Keratinocyte (primary cell): Measurements from ENCODE around the gene SFRP5. TPM values are rescaled to one million over a fixed set of nuclear protein-coding genes. Genes with fewer than 3 reads are reported as not detected.

Source experiments
- DNase-seq: peaks from one replicate; pipeline ENCODE4 v3.0.0-alpha.2; 2011; ENCODE audit warnings: low read depth, missing footprints, low spot score
- FAIRE-seq: peaks from 2 replicates; lab custom pipeline; 2011; peaks lifted over from hg19 to GRCh38; lab: Jason Lieb, UNC
- H2AFZ ChIP-seq: 2 replicates; pipeline ENCODE4 v1.6.0; 2012; ENCODE audit warnings: low read length, control low read depth, inconsistent platforms; ENCODE audit not compliant: control insufficient read depth
- H3K27ac ChIP-seq: 2 replicates; pipeline ENCODE4 v1.5.1; 2011; ENCODE audit warnings: low read length; ENCODE audit not compliant: control insufficient read depth, insufficient read depth
- H3K27me3 ChIP-seq: 3 replicates; pipeline ENCODE4 v1.6.0; 2011; ENCODE audit warnings: low read length; ENCODE audit not compliant: control insufficient read depth, insufficient read depth; ENCODE audit errors: extremely low read depth
- H3K36me3 ChIP-seq, 2 experiments: 2 replicates in 1 of 2; 3 replicates in 1 of 2; pipeline ENCODE4 v1.5.1; 2011; ENCODE audit warnings: low read length in 2 of 2, mild to moderate bottlenecking in 1 of 2; ENCODE audit not compliant: control insufficient read depth in 2 of 2, insufficient read depth in 2 of 2; ENCODE audit errors: extremely low read depth in 1 of 2
- H3K4me1 ChIP-seq: 3 replicates; pipeline ENCODE4 v1.5.1; 2011; ENCODE audit warnings: low read length; ENCODE audit not compliant: control insufficient read depth, insufficient read depth; ENCODE audit errors: extremely low read depth
- H3K4me2 ChIP-seq: 3 replicates; pipeline ENCODE4 v1.6.0; 2011; ENCODE audit warnings: low read depth, low read length; ENCODE audit not compliant: control insufficient read depth, insufficient read depth; ENCODE audit errors: extremely low read depth
- H3K4me3 ChIP-seq, 3 experiments: fragments of 200-600 bp in 1 of 3; sonication (generic) in 1 of 3; 2 replicates in 2 of 3; 3 replicates in 1 of 3; pipeline ENCODE4 v1.5.1; 2011 to 2016; ENCODE audit warnings: low read length in 3 of 3, mild to moderate bottlenecking in 3 of 3, control low read depth in 2 of 3, inconsistent platforms in 1 of 3, low read depth in 1 of 3, mixed read lengths in 1 of 3, mixed run types in 1 of 3, moderate library complexity in 1 of 3; ENCODE audit not compliant: control insufficient read depth in 2 of 3, insufficient read depth in 2 of 3; ENCODE audit errors: extremely low read depth in 1 of 3
- H3K79me2 ChIP-seq: 2 replicates; pipeline ENCODE4 v1.6.0; 2012; ENCODE audit warnings: low read length; ENCODE audit not compliant: control insufficient read depth, insufficient read depth
- H3K9ac ChIP-seq: 3 replicates; pipeline ENCODE4 v1.6.0; 2011; ENCODE audit warnings: low read length; ENCODE audit not compliant: control insufficient read depth, insufficient read depth; ENCODE audit errors: extremely low read depth
- H3K9me1 ChIP-seq: 3 replicates; pipeline ENCODE4 v1.6.0; 2011; ENCODE audit warnings: low read length; ENCODE audit not compliant: control insufficient read depth, insufficient read depth; ENCODE audit errors: extremely low read depth
- H3K9me3 ChIP-seq: 2 replicates; pipeline ENCODE4 v1.5.1; 2012; ENCODE audit warnings: low read depth, low read length; ENCODE audit not compliant: control insufficient read depth
- H4K20me1 ChIP-seq: 3 replicates; pipeline ENCODE4 v1.6.0; 2011; ENCODE audit warnings: low read length; ENCODE audit not compliant: control insufficient read depth, insufficient read depth; ENCODE audit errors: extremely low read depth
- CTCF ChIP-seq, 3 experiments: IDR thresholded peaks in 1 of 3; conservative IDR thresholded peaks in 1 of 3; optimal IDR thresholded peaks in 1 of 3; 2 replicates in 2 of 3; 3 replicates in 1 of 3; pipeline versions ENCODE3 to v1.5.1; 2011; ENCODE audit warnings: low read length in 3 of 3, mild to moderate bottlenecking in 3 of 3, moderate library complexity in 2 of 3, control low read depth in 1 of 3, inconsistent platforms in 1 of 3; ENCODE audit not compliant: insufficient read depth in 2 of 3; ENCODE audit errors: extremely low read depth in 1 of 3
- EZH2 ChIP-seq: IDR thresholded peaks from one replicate; pipeline ENCODE4 v1.6.1; 2012; ENCODE audit warnings: inconsistent platforms, mild to moderate bottlenecking, low read length, moderate library complexity
- dilution Hi-C: fragments of 300-500 bp; cut with MboI; formaldehyde crosslinking; loops from one replicate; pipeline ENCODE4 v1.7.0; 2020; ENCODE audit warnings: low sequenced_read_pairs; ENCODE audit not compliant: extremely low pct_ligation_motif_present
- polyA plus RNA-seq, 5 experiments: library from polyadenylated mRNA; depleted of rRNA in 3 of 5; stranded (reverse) in 3 of 5; stranded (forward) in 1 of 5; unstranded in 1 of 5; fragments of >200 nt; gene quantifications; 1 replicate in 1 of 5; 2 replicates in 3 of 5; 3 replicates in 1 of 5; pipeline versions ENCODE4 v1.2.1 to v1.2.3, GENCODE V29; 2011 to 2012; ENCODE audit warnings: missing spikeins in 2 of 5, low read depth in 1 of 5, low replicate concordance in 1 of 5

The SFRP5 gene
- polyA plus RNA-seq, 1 donor (not counting 4 experiments of a cell fraction or from before 2014, with no cell fraction given): not detected

GRCh38 chr10:97770255-97770654 is 1.5 kb downstream of the SFRP5 start:
- Histone ChIP-seq H3K36me3 (peaks cover 0 to 2% of the 10 kb centered on the region in 2 experiments), H3K79me2 (no peaks in the 10 kb centered on the region), H3K4me1 (peaks cover 3% of the 10 kb centered on the region), H3K27me3 (peaks cover 40% of the 10 kb centered on the region), H4K20me1 (no peaks in the 10 kb centered on the region), H3K9ac (no peak overlapping the region), H3K27ac (no peak overlapping the region), H3K4me2 (no peak overlapping the region), H2AFZ (no peak overlapping the region), H3K9me1 (no peaks in the 10 kb centered on the region), H3K9me3 (no peaks in the 10 kb centered on the region), H3K4me3 (no peak overlapping the region)
- FAIRE-seq (no peak), DNase-seq (no peak)
- no peak for TF ChIP-seq CTCF (optimal IDR thresholded peaks at IDR 0.05 in 1 of 3, IDR thresholded peaks at IDR 0.05 in 1 of 3, conservative IDR thresholded peaks at IDR 0.05 in 1 of 3; ENCODE audit: extremely low read depth in 1 of 3, insufficient read depth in 2 of 3, low read length in 3 of 3)
- no peak for TF ChIP-seq EZH2
- dilution Hi-C loops: loop anchor here (25.0 kb wide), 1 partner anchor 92 kb away; no protein-coding TSS in a partner anchor

- FAIRE-seq (no peak), DNase-seq (no peak)
- H3K27me3 ChIP-seq: peaks cover 38% of the 10 kb centered on the region
Observed at GRCh38 chr10:97768322-97769315, 3.2 kb downstream of the SFRP5 start.

More at GRCh38 chr10:97768322-97769315, 3.2 kb downstream of the SFRP5 start:
- peaks cover 0 to 2% of the 10 kb centered on the region in 2 experiments for H3K36me3 ChIP-seq
- H3K4me1 ChIP-seq: peaks cover 3% of the 10 kb centered on the region
- no peak overlapping the region for H3K4me3 ChIP-seq
- H3K79me2 ChIP-seq: no peaks in the 10 kb centered on the region
- H3K27ac ChIP-seq: no peak overlapping the region
- H3K4me2 ChIP-seq: no peak overlapping the region
- dilution Hi-C loops: loop anchor here (25.0 kb wide), 1 partner anchor 94 kb away; no protein-coding TSS in a partner anchor
- H3K9me3 ChIP-seq: no peaks in the 10 kb centered on the region
- TF ChIP-seq EZH2 (no peak), CTCF (optimal IDR thresholded peaks at IDR 0.05 in 1 of 3, IDR thresholded peaks at IDR 0.05 in 1 of 3, conservative IDR thresholded peaks at IDR 0.05 in 1 of 3; ENCODE audit: extremely low read depth in 1 of 3, insufficient read depth in 2 of 3, low read length in 3 of 3) (no peak)
- no peaks in the 10 kb centered on the region for H3K9me1 ChIP-seq
- no peak overlapping the region for H3K9ac ChIP-seq
- H4K20me1 ChIP-seq: no peaks in the 10 kb centered on the region
- no peak overlapping the region for H2AFZ ChIP-seq
